K562 (cell line): ENCODE results near the gene ZER1. TPM values are rescaled to one million over a fixed set of nuclear protein-coding genes. Genes with fewer than 3 reads are reported as not detected.

ENCODE experiments used
- CSDE1 ChIP-seq, 2 experiments: fragments of 450-650 bp; IDR thresholded peaks; 2 replicates each; pipeline ENCODE4 v1.6.1; 2016; ENCODE audit warnings: mild to moderate bottlenecking in 1 of 2
- MEF2A ChIP-seq: IDR thresholded peaks from 2 replicates; pipeline ENCODE4 v1.6.1; 2011; ENCODE audit warnings: low read depth, mild to moderate bottlenecking, low read length, moderate library complexity; ENCODE audit not compliant: control insufficient read depth
- RBBP5 ChIP-seq: fragments of 200-600 bp; sonication (generic); IDR thresholded peaks from 2 replicates; pipeline ENCODE4 v1.6.1; 2012; ENCODE audit warnings: borderline replicate concordance, mild to moderate bottlenecking, low read length, control low read depth, inconsistent platforms; ENCODE audit not compliant: insufficient read depth, poor library complexity, severe bottlenecking
- SRSF7 ChIP-seq: fragments of 200-400 bp; formaldehyde crosslinking; optimal IDR thresholded peaks from 2 replicates; pipeline ENCODE3; 2017; ENCODE audit warnings: mild to moderate bottlenecking, low read depth, low read length
- XRCC5 ChIP-seq: fragments of 200-400 bp; formaldehyde crosslinking; IDR thresholded peaks from 2 replicates; pipeline ENCODE4 v1.6.1; 2017; ENCODE audit warnings: low read depth, mild to moderate bottlenecking, low read length
- ZNF408 ChIP-seq: fragments of 250-450 bp; sonication (Bioruptor Pico); IDR thresholded peaks from 2 replicates; pipeline ENCODE4 v1.4.0; 2020; ENCODE audit warnings: low read depth, mild to moderate bottlenecking, moderate library complexity
- ZNF431 ChIP-seq: sonication (generic); formaldehyde crosslinking; IDR thresholded peaks from 2 replicates; pipeline ENCODE4 v1.8.0; 2022; ENCODE audit warnings: mild to moderate bottlenecking, missing genetic modification reagents
- ZZZ3 ChIP-seq: fragments of 450-650 bp; IDR thresholded peaks from 2 replicates; pipeline ENCODE4 v1.6.1; 2016; ENCODE audit warnings: antibody characterized with exemption, mild to moderate bottlenecking, moderate library complexity
- polyA plus RNA-seq, 8 experiments: library from polyadenylated mRNA; depleted of rRNA in 4 of 8; stranded (reverse) in 5 of 8; unstranded in 3 of 8; fragments of >200 nt; fragmentation: Nextera tagmentation in 2 of 8; fragmentation: Illumina TruSeq in 1 of 8; extraction: Ambion mirVana in 2 of 8; extraction: Trizol in 1 of 8; gene quantifications; 2 replicates each; pipeline versions ENCODE4 v1.2.1 to v1.2.3, GENCODE V29; 2011 to 2014; ENCODE audit warnings: inconsistent platforms in 1 of 8, missing spikeins in 1 of 8
- total RNA-seq, 7 experiments: library from RNA; depleted of rRNA in 6 of 7; stranded (reverse); fragments of >200 nt in 6 of 7; fragmentation: Illumina TruSeq in 2 of 7; extraction: Trizol in 2 of 7; gene quantifications; 2 replicates each; pipeline versions ENCODE4 v1.2.1 to v1.2.3, GENCODE V29; 2011 to 2021; ENCODE audit warnings: low replicate concordance in 1 of 7
- TF ChIP-seq, protein P1 (sequence below): fragments of 250-450 bp; sonication (Bioruptor Pico); IDR thresholded peaks from 2 replicates; pipeline ENCODE4 v1.4.0; 2020; ENCODE audit warnings: mild to moderate bottlenecking, moderate library complexity
- TF ChIP-seq, protein P2 (sequence below), 2 experiments: fragments of 450-650 bp; conservative IDR thresholded peaks; 2 replicates each; pipeline ENCODE4 v1.6.1; 2017; ENCODE audit warnings: mild to moderate bottlenecking in 2 of 2, moderate library complexity in 2 of 2
- TF ChIP-seq, protein P3 (sequence below): sonication (generic); formaldehyde crosslinking; IDR thresholded peaks from 2 replicates; pipeline ENCODE4 v1.8.1; 2023; ENCODE audit warnings: mild to moderate bottlenecking, missing genetic modification reagents, moderate library complexity
- TF ChIP-seq, protein P4 (sequence below): sonication (generic); formaldehyde crosslinking; IDR thresholded peaks from 2 replicates; pipeline ENCODE4 v1.8.0; 2022; ENCODE audit warnings: missing genetic modification reagents, mild to moderate bottlenecking, borderline replicate concordance
- TF ChIP-seq, protein P5 (sequence below), 2 experiments: IDR thresholded peaks; 2 replicates each; pipeline ENCODE4 v1.6.1; 2012; ENCODE audit warnings: improper control_type of control experiment in 2 of 2, low read depth in 2 of 2, low read length in 2 of 2, borderline replicate concordance in 1 of 2
- TF ChIP-seq, protein P6 (sequence below): fragments of 250-450 bp; sonication (Bioruptor Pico); IDR thresholded peaks from 2 replicates; pipeline ENCODE4 v1.4.0; 2020

ZER1 gene
- total and polyA plus RNA-seq, 9 of the 15 experiments (the other 6 are each of a cell fraction or from before 2014, with no cell fraction given), result 0.07 to 10.7 (median 6.2) TPM

DNA sequence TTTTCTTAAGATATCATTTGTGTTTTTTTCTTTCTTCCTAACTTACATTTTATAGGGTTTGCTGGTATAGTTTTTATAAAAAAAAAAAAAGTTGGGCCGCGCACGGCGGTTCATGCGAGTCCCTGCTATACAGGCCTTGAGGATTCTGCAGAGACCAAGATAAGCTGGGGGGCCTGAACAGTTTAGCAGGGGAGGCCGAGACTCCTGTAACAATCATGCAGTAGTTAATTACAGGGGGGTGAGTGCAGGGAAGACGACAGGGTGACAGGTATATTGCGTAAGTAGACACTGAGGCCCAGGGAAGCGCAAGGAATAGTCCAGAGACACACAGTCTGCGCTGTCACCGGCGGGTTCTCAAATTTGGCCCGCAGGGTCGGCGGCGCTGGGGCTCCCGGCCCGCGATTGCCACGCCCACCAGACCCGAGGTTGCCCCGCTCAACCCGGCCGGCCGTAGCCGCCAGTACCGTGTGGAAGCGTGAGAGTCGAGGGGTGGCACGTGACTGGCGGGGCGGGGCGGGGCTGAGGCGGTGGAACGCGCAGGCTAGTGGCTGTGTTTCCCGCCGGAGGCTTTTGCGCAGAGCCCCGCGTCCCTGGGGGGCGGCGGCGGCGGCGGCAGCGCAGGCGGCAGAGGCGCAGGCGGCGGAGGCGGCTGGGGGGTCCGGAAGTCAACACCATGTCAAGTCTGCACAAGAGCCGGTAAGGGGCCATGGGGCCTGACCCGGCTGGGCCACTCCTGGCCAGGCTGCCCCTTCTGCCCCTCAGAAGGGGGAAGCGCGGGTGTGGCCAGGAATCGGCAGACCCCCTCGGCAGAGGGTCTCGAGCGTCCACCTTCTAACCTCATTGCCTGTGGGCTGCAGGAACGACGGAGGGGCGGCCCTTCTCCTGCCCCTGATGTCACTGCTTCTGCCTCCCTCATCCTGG, 15.2 kb upstream of the ZER1 start, which contains the start of gene TBC1D13 (continued):
- TF ChIP-seq, protein P1, sequence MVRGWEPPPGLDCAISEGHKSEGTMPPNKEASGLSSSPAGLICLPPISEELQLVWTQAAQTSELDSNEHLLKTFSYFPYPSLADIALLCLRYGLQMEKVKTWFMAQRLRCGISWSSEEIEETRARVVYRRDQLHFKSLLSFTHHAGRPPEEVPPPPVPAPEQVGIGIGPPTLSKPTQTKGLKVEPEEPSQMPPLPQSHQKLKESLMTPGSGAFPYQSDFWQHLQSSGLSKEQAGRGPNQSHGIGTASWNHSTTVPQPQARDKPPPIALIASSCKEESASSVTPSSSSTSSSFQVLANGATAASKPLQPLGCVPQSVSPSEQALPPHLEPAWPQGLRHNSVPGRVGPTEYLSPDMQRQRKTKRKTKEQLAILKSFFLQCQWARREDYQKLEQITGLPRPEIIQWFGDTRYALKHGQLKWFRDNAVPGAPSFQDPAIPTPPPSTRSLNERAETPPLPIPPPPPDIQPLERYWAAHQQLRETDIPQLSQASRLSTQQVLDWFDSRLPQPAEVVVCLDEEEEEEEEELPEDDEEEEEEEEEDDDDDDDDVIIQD, result no peak
- TF ChIP-seq RBBP5 (peak; percentile 79), ZNF408 (no peak), CSDE1 (IDR thresholded peaks at IDR 0.05) (no peak), MEF2A (no peak), ZZZ3 (no peak), ZNF431 (peak; percentile 83), XRCC5 (peak; percentile 76; the same call in 1 of the 2 replicates), SRSF7 (no peak)
- TF ChIP-seq, protein P2, sequence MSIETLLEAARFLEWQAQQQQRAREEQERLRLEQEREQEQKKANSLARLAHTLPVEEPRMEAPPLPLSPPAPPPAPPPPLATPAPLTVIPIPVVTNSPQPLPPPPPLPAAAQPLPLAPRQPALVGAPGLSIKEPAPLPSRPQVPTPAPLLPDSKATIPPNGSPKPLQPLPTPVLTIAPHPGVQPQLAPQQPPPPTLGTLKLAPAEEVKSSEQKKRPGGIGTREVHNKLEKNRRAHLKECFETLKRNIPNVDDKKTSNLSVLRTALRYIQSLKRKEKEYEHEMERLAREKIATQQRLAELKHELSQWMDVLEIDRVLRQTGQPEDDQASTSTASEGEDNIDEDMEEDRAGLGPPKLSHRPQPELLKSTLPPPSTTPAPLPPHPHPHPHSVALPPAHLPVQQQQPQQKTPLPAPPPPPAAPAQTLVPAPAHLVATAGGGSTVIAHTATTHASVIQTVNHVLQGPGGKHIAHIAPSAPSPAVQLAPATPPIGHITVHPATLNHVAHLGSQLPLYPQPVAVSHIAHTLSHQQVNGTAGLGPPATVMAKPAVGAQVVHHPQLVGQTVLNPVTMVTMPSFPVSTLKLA (conservative IDR thresholded peaks at IDR 0.05), result peak; percentile 91 to 95
- TF ChIP-seq, protein P3, sequence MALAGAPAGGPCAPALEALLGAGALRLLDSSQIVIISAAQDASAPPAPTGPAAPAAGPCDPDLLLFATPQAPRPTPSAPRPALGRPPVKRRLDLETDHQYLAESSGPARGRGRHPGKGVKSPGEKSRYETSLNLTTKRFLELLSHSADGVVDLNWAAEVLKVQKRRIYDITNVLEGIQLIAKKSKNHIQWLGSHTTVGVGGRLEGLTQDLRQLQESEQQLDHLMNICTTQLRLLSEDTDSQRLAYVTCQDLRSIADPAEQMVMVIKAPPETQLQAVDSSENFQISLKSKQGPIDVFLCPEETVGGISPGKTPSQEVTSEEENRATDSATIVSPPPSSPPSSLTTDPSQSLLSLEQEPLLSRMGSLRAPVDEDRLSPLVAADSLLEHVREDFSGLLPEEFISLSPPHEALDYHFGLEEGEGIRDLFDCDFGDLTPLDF (CRISPR knock-in tag), result peak; percentile 62; the same call in 1 of the 2 replicates
- TF ChIP-seq, protein P4, sequence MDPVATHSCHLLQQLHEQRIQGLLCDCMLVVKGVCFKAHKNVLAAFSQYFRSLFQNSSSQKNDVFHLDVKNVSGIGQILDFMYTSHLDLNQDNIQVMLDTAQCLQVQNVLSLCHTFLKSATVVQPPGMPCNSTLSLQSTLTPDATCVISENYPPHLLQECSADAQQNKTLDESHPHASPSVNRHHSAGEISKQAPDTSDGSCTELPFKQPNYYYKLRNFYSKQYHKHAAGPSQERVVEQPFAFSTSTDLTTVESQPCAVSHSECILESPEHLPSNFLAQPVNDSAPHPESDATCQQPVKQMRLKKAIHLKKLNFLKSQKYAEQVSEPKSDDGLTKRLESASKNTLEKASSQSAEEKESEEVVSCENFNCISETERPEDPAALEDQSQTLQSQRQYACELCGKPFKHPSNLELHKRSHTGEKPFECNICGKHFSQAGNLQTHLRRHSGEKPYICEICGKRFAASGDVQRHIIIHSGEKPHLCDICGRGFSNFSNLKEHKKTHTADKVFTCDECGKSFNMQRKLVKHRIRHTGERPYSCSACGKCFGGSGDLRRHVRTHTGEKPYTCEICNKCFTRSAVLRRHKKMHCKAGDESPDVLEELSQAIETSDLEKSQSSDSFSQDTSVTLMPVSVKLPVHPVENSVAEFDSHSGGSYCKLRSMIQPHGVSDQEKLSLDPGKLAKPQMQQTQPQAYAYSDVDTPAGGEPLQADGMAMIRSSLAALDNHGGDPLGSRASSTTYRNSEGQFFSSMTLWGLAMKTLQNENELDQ (CRISPR knock-in tag), result 0 out of 2 replicates have a peak, but pooled peaks have one; percentile 66
- TF ChIP-seq, protein P5, sequence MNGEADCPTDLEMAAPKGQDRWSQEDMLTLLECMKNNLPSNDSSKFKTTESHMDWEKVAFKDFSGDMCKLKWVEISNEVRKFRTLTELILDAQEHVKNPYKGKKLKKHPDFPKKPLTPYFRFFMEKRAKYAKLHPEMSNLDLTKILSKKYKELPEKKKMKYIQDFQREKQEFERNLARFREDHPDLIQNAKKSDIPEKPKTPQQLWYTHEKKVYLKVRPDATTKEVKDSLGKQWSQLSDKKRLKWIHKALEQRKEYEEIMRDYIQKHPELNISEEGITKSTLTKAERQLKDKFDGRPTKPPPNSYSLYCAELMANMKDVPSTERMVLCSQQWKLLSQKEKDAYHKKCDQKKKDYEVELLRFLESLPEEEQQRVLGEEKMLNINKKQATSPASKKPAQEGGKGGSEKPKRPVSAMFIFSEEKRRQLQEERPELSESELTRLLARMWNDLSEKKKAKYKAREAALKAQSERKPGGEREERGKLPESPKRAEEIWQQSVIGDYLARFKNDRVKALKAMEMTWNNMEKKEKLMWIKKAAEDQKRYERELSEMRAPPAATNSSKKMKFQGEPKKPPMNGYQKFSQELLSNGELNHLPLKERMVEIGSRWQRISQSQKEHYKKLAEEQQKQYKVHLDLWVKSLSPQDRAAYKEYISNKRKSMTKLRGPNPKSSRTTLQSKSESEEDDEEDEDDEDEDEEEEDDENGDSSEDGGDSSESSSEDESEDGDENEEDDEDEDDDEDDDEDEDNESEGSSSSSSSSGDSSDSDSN (IDR thresholded peaks at IDR 0.05; ENCODE audit: borderline replicate concordance in 1 of 2, low read depth in 2 of 2, low read length in 2 of 2), result peak in 1 of 2 experiments; percentile 74; a peak in 2 of 4 replicates
- TF ChIP-seq, protein P6, sequence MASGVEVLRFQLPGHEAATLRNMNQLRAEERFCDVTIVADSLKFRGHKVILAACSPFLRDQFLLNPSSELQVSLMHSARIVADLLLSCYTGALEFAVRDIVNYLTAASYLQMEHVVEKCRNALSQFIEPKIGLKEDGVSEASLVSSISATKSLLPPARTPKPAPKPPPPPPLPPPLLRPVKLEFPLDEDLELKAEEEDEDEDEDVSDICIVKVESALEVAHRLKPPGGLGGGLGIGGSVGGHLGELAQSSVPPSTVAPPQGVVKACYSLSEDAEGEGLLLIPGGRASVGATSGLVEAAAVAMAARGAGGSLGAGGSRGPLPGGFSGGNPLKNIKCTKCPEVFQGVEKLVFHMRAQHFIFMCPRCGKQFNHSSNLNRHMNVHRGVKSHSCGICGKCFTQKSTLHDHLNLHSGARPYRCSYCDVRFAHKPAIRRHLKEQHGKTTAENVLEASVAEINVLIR (CRISPR knock-in tag), result no peak
